Lung (tissue), 12 donors: ENCODE data around the gene AOC2. TPM values are rescaled to one million over a fixed set of nuclear protein-coding genes. Genes with fewer than 3 reads are reported as not detected.
"Not testable (repeated sequence)": the region's sequence is repeated elsewhere in the genome, so short reads cannot be mapped to it uniquely, and the experiment has no call there.

Experiments
- ATAC-seq: fragments of 200-7000 bp; cut with Tn5 transposase; one replicate; pipeline ENCODE4 v1.9.1; 2020; ENCODE audit warnings: moderate number of reproducible peaks; ENCODE audit not compliant: insufficient read depth, low FRiP score
- DNase-seq, 3 donors: peaks; one replicate each; pipeline ENCODE4 v3.0.0-alpha.2; 2013 to 2017
- H3K27ac ChIP-seq, 2 donors: one replicate each; pipeline ENCODE4 v1.5.1; 2013; ENCODE audit warnings: mild to moderate bottlenecking in 2 of 2, moderate library complexity in 2 of 2, control low read depth in 1 of 2, inconsistent platforms in 1 of 2, low read depth in 1 of 2, low read length in 1 of 2
- H3K27me3 ChIP-seq, 3 donors: one replicate each; pipeline ENCODE4 v1.5.1; 2013; ENCODE audit warnings: low read length in 2 of 3; ENCODE audit not compliant: control insufficient read depth in 3 of 3, insufficient read depth in 3 of 3
- H3K36me3 ChIP-seq, 4 donors: one replicate each; pipeline ENCODE4 v1.5.1; 2013; ENCODE audit warnings: low read length in 4 of 4, mild to moderate bottlenecking in 1 of 4, moderate library complexity in 1 of 4; ENCODE audit not compliant: control insufficient read depth in 4 of 4, insufficient read depth in 4 of 4
- H3K4me1 ChIP-seq, 5 donors: one replicate each; pipeline ENCODE4 v1.5.1; 2013; ENCODE audit warnings: low read length in 5 of 5, mild to moderate bottlenecking in 2 of 5, moderate library complexity in 1 of 5; ENCODE audit not compliant: control insufficient read depth in 5 of 5, insufficient read depth in 5 of 5
- H3K4me3 ChIP-seq: one replicate; pipeline ENCODE4 v1.5.1; 2013; ENCODE audit warnings: mild to moderate bottlenecking, control low read depth, moderate library complexity
- H3K9ac ChIP-seq, 2 donors: one replicate each; pipeline ENCODE4 v1.5.1; 2013; ENCODE audit warnings: low read length in 2 of 2, control low read depth in 1 of 2; ENCODE audit not compliant: insufficient read depth in 1 of 2
- H3K9me3 ChIP-seq, 4 donors: one replicate each; pipeline ENCODE4 v1.5.1; 2013; ENCODE audit warnings: low read length in 3 of 4, mild to moderate bottlenecking in 1 of 4, moderate library complexity in 1 of 4; ENCODE audit not compliant: control insufficient read depth in 4 of 4, insufficient read depth in 3 of 4
- WGBS, 2 donors: extraction: QIAGEN DNeasy Blood & Tissue Kit; methylation state at CpG; one replicate each; pipeline ENCODE4 v1.1.7; 2013; 5-methylcytosine and 5-hydroxymethylcytosine counted together
- polyA plus RNA-seq, 2 donors: library from polyadenylated mRNA; stranded (reverse); fragments of 200-250 nt; gene quantifications; one replicate each; pipeline ENCODE4 v1.2.1, GENCODE V29; 2013
- total RNA-seq, 2 donors: library from RNA; depleted of rRNA in 1 of 2; stranded (reverse); fragments of >200 nt in 1 of 2; gene quantifications; one replicate each; pipeline ENCODE4 v1.2.1, GENCODE V29; 2014 to 2021
- TF ChIP-seq, protein P1 (sequence below): IDR thresholded peaks from 2 replicates; pipeline ENCODE4 v1.5.1; 2012; ENCODE audit warnings: mild to moderate bottlenecking; ENCODE audit errors: control extremely low read depth, extremely low read depth
- donor health status: control.
- donor health status: control.
- donor health status: Bipolar disorder and iron deficiency.
- donor health status: healthy.
- donor health status: DM: yes; HTN: yes; CAD: no.

The AOC2 gene
- total and polyA plus RNA-seq, 4 donors, result 1.5 to 2.4 (median 1.6) TPM

DNA sequence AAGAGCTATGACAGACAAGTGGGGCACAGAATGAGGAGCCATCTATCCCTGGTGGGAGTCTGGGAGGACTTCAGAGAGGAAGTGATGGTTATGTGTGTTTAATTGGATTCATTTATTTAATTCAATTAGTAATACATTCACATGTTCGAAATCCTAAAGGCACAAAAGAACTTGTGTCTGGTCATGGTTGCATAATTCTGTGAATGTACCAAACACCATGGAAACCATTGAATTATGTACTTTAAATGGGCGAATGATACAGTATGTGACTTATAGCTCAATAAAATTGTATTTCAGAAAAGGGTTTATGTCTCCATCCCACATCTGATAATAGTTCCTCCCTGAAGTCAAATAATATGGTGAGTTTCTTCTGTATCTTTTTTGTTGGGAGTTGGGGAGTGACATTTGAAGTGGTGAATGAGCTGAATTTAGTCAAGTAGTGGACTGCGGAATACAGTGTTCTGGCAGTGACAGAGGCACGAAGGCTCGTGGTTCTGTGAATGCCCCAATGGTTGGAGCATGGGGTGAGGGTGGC lies 36.5 kb downstream of the AOC2 start:
- ATAC-seq, result no peak
- Histone ChIP-seq H3K9ac (no peak overlapping the region), H3K27ac (no peak overlapping the region), H3K4me3 (no peak overlapping the region), H3K36me3 (peaks cover 0 to 4% (median 0%) of the 10 kb centered on the region in 4 donors), H3K27me3 (no peaks in the 10 kb centered on the region), H3K9me3 (no peaks in the 10 kb centered on the region), H3K4me1 (peaks cover 0 to under 1% (median 0%) of the 10 kb centered on the region in 5 donors)
- 84 to 87% methylated on average over 5 of the region's 5 CpGs for WGBS, 2 donors
- TF ChIP-seq, protein P1, sequence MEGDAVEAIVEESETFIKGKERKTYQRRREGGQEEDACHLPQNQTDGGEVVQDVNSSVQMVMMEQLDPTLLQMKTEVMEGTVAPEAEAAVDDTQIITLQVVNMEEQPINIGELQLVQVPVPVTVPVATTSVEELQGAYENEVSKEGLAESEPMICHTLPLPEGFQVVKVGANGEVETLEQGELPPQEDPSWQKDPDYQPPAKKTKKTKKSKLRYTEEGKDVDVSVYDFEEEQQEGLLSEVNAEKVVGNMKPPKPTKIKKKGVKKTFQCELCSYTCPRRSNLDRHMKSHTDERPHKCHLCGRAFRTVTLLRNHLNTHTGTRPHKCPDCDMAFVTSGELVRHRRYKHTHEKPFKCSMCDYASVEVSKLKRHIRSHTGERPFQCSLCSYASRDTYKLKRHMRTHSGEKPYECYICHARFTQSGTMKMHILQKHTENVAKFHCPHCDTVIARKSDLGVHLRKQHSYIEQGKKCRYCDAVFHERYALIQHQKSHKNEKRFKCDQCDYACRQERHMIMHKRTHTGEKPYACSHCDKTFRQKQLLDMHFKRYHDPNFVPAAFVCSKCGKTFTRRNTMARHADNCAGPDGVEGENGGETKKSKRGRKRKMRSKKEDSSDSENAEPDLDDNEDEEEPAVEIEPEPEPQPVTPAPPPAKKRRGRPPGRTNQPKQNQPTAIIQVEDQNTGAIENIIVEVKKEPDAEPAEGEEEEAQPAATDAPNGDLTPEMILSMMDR, result no peak
- no peak for DNase-seq

DNA sequence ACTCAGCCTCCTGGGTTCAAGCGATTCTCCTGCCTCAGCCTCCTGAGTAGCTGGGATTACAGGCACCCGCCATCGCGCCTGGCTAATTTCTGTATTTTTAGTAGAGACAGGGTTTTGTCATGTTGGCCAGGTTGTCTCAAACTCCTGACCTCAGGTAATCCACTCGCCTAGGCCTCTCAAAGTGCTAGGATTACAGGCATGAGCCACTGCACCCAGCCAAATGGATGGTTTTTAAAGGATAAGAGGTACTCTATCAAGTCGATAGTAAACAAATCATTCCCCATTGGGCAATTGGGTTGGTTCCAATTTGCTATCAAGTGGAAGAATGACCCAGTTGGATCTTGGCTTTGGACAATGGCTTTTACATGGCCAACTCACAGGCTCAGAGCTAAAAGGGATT lies 37.3 kb downstream of the AOC2 start:
- H3K27ac ChIP-seq, H3K4me3 ChIP-seq, H3K36me3 ChIP-seq, H3K9ac ChIP-seq, ATAC-seq, H3K9me3 ChIP-seq, H3K4me1 ChIP-seq, H3K27me3 ChIP-seq: not testable (repeated sequence)
- WGBS, 2 donors, result 71 to 84% methylated on average over 6 of the region's 6 CpGs
- peak in 1 of 3 donors; percentile 44 for DNase-seq

- ATAC-seq (no peak), DNase-seq (no peak)
- no peak overlapping the region for H3K4me3 ChIP-seq
- no peak overlapping the region for H3K9ac ChIP-seq
- no peaks in the 10 kb centered on the region for H3K27me3 ChIP-seq
- H3K4me1 ChIP-seq, result peaks cover 0 to 3% (median 0%) of the 10 kb centered on the region in 5 donors
- peaks cover 0 to 2% (median 0%) of the 10 kb centered on the region in 4 donors for H3K36me3 ChIP-seq
- TF ChIP-seq, protein P1, result no peak
- WGBS, 2 donors, result 93 to 95% methylated on average over 8 of the region's 8 CpGs
- no peaks in the 10 kb centered on the region for H3K9me3 ChIP-seq
- H3K27ac ChIP-seq, result no peak overlapping the region
These were observed 37.8 kb downstream of the AOC2 start for GRCh38 chr17:42882166-42882565.

DNA sequence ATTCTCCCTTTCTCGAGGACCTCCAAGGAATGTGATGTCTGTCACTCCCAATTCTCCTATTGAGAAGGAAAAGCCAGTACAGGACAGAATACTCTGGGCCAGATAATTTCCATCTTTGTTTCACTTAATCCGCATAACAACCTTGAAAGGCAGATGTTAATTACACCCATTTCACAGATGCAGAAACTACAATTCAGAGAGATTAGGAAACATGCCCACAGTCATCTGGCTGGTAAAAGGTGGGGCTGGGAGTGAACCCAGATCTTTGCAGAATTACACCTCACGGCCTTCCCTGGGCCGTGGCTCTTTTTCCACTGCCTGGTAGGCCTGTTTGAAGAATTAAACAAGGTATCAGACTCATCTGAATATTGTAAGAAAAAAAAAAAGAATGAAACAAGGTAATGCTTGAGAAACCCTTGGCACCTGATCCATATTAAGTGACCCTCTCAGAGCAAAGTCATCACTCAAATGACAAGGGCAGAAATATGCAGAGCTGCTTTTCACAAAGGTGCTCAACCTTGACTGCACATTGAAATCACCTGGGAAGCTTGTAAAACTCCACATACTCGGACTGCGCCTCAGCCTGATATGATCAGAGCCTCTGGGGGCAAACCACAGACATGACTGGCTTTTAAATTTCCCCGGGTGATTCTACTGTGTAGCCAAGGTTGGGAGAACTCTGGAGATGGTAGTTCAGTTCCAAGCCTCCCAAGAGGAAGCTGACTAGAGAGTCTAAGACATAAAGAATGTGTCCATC lies 39.6 kb downstream of the AOC2 start:
- WGBS, 2 donors, result 73 to 86% methylated on average over 7 of the region's 7 CpGs
- DNase-seq, result no peak
- H3K36me3 ChIP-seq, result no peaks in the 10 kb centered on the region

GRCh38 chr17:42885806-42886205 lies 41.4 kb downstream of the AOC2 start:
- H3K9me3 ChIP-seq, H3K9ac ChIP-seq, DNase-seq, H3K4me1 ChIP-seq, ATAC-seq, H3K27me3 ChIP-seq, H3K27ac ChIP-seq, H3K4me3 ChIP-seq, H3K36me3 ChIP-seq: not testable (repeated sequence)
- WGBS, 2 donors, result 95 to 98% methylated on average over 3 of the region's 3 CpGs

More for the DNA sequence above, 39.6 kb downstream of the AOC2 start:
- no peak overlapping the region for H3K9ac ChIP-seq
- H3K4me3 ChIP-seq, result no peak overlapping the region
- H3K9me3 ChIP-seq, result no peaks in the 10 kb centered on the region
- no peak for ATAC-seq
- TF ChIP-seq, protein P1, result no peak
- no peak overlapping the region for H3K27ac ChIP-seq
- peaks cover 0 to 3% (median 0%) of the 10 kb centered on the region in 5 donors for H3K4me1 ChIP-seq
- no peaks in the 10 kb centered on the region for H3K27me3 ChIP-seq
